Right lobe of liver (tissue), 4 donors: ENCODE measurements around the gene LSMEM2.

Experiments used
- CTCF ChIP-seq, 4 donors: fragments of 200-600 bp in 3 of 4; fragments of 450-650 bp in 1 of 4; IDR thresholded peaks; one replicate each; pipeline versions ENCODE4 v1.5.1 to v1.8.0; 2016 to 2022; ENCODE audit warnings: antibody characterized with exemption in 4 of 4, mild to moderate bottlenecking in 2 of 4
- POLR2A ChIP-seq: fragments of 450-650 bp; IDR thresholded peaks from one replicate; pipeline ENCODE4 v1.6.1; 2017; ENCODE audit warnings: antibody characterized with exemption, mild to moderate bottlenecking
- donor health status: DM: no; HTN: no; CAD: no.
- donor health status: DM: no; HTN: no; CAD: no.
- donor health status: DM: no; HTN: yes; CAD: no.

GRCh38 chr3:50303013-50303815 is 24.3 kb downstream of the LSMEM2 start, which contains the start of gene HYAL1:
- TF ChIP-seq CTCF (IDR thresholded peaks at IDR 0.05) (peak; percentile 28 to 42 (median 34)), POLR2A (peak; percentile 75)
